ENCODE results near the gene SLC25A21. TPM values are rescaled to one million over a fixed set of nuclear protein-coding genes. Genes with fewer than 3 reads are reported as not detected.

The SLC25A21 gene
- total and polyA plus RNA-seq, 2 experiments from 2014 or later = 10.6 to 12.1 TPM

- Mint-ChIP-seq H3K36me3 (ENCODE audit: low read depth) (no peaks in the 10 kb centered on the region), H3K27ac (no peak overlapping the region), H3K4me1 (peaks cover 6% of the 10 kb centered on the region), H3K4me3 (no peak overlapping the region), H3K27me3 (ENCODE audit: insufficient read depth, low read depth, poor library complexity) (no peaks in the 10 kb centered on the region), H3K9me3 (no peaks in the 10 kb centered on the region)
- Histone ChIP-seq H3K36me3 (ENCODE audit: insufficient read depth) (no peaks in the 10 kb centered on the region), H3K79me2 (replicated peaks; ENCODE audit: insufficient read depth) (no peaks in the 10 kb centered on the region), H2AFZ (no peak overlapping the region), H3K27ac (ENCODE audit: low read depth) (no peak overlapping the region), H4K20me1 (replicated peaks; ENCODE audit: insufficient read depth) (no peaks in the 10 kb centered on the region), H3F3A (replicated peaks; ENCODE audit: low read depth) (no peaks in the 10 kb centered on the region), H3K9me2 (ENCODE audit: insufficient read depth) (peaks cover 10% of the 10 kb centered on the region; the same call in 1 of the 2 replicates), H3K4me1 (ENCODE audit: insufficient read depth) (peaks cover under 1% of the 10 kb centered on the region; the same call in 1 of the 2 replicates), H3K4me2 (no peak overlapping the region), H3K4me3 (no peak overlapping the region), H3K27me3 (ENCODE audit: insufficient read depth) (no peaks in the 10 kb centered on the region)
- DNase-seq (ENCODE audit: low spot score) (no peak), ATAC-seq (no peak)
- TF ChIP-seq ZNF331 (CRISPR knock-in tag; IDR thresholded peaks at IDR 0.05; ENCODE audit: low read depth) (no peak), NANOG (IDR thresholded peaks at IDR 0.05; ENCODE audit: borderline replicate concordance) (no peak), EZH2 (IDR thresholded peaks at IDR 0.05; ENCODE audit: low read depth, unreplicated experiment) (no peak), ZNF114 (CRISPR knock-in tag; IDR thresholded peaks at IDR 0.05) (no peak), JUNB (IDR thresholded peaks at IDR 0.05; ENCODE audit: unreplicated experiment) (no peak), STAT1 (IDR thresholded peaks at IDR 0.05; ENCODE audit: unreplicated experiment) (no peak), REST (IDR thresholded peaks at IDR 0.05; ENCODE audit: unreplicated experiment) (no peak), EZH2phosphoT487 (IDR thresholded peaks at IDR 0.05; ENCODE audit: unreplicated experiment) (no peak), POLR2AphosphoS5 (IDR thresholded peaks at IDR 0.05; ENCODE audit: low read depth) (no peak), CTCF (conservative IDR thresholded peaks at IDR 0.05; ENCODE audit: low read depth in 2 of 2) (no peak), ZNF462 (CRISPR knock-in tag; IDR thresholded peaks at IDR 0.05) (no peak), CREB1 (CRISPR knock-in tag; IDR thresholded peaks at IDR 0.05; ENCODE audit: low read depth) (no peak)
Observed at GRCh38 chr14:36773558-36773957, 398.8 kb downstream of the SLC25A21 start.

All from GM23338 (cell line).